HEK293 (cell line): ENCODE measurements around the gene HOATZ.

Source experiments
- CTCF ChIA-PET: fragments of 350-600 bp; formaldehyde crosslinking; extraction: SDS; loops from one replicate; lab custom pipeline; 2021; ENCODE audit warnings: antibody characterized with exemption; lab: Yijun Ruan, JAX
- POLR2A ChIA-PET: fragments of 300-600 bp; formaldehyde crosslinking; extraction: SDS; loops from one replicate; lab custom pipeline; 2020; ENCODE audit warnings: antibody characterized with exemption, inconsistent platforms; lab: Yijun Ruan, JAX
- H3K27ac ChIP-seq: fragments of 200-500 bp; sonication (Bioruptor generic); 2 replicates; pipeline ENCODE4 v1.5.1; 2014; ENCODE audit warnings: low read depth, low read length, control low read depth, inconsistent platforms; ENCODE audit errors: extremely low read depth
- H3K36me3 ChIP-seq, 2 experiments: fragments of 200-500 bp in 1 of 2; sonication (Bioruptor generic) in 1 of 2; 1 replicate in 1 of 2; 2 replicates in 1 of 2; pipeline ENCODE4 v1.5.1; 2014 to 2017; ENCODE audit warnings: inconsistent platforms in 2 of 2, low read length in 2 of 2; ENCODE audit not compliant: control insufficient read depth in 2 of 2, insufficient read depth in 1 of 2
- H3K4me1 ChIP-seq: fragments of 200-500 bp; sonication (Bioruptor generic); 2 replicates; pipeline ENCODE4 v1.5.1; 2014; ENCODE audit warnings: mild to moderate bottlenecking, low read length, inconsistent platforms; ENCODE audit not compliant: control insufficient read depth, insufficient read depth
- H3K4me3 ChIP-seq: 2 replicates; pipeline ENCODE4 v1.5.1; 2011; ENCODE audit warnings: low read depth, mild to moderate bottlenecking, control low read depth, low read length, moderate library complexity
- H3K9me3 ChIP-seq: fragments of 200-500 bp; sonication (Bioruptor generic); 2 replicates; pipeline ENCODE4 v1.5.1; 2014; ENCODE audit warnings: low read depth, low read length, inconsistent platforms; ENCODE audit not compliant: control insufficient read depth, insufficient read depth
- GLIS2 ChIP-seq: fragments of 450-650 bp; formaldehyde crosslinking; IDR thresholded peaks from 2 replicates; pipeline ENCODE4 v1.5.1; 2016; ENCODE audit warnings: missing biosample characterization, missing genetic modification characterization
- KLF10 ChIP-seq: fragments of 450-650 bp; IDR thresholded peaks from 2 replicates; pipeline ENCODE4 v1.5.1; 2018; ENCODE audit warnings: missing biosample characterization, mild to moderate bottlenecking, missing genetic modification characterization
- KLF7 ChIP-seq: fragments of 450-650 bp; formaldehyde crosslinking; IDR thresholded peaks from 2 replicates; pipeline ENCODE4 v1.5.1; 2016; ENCODE audit warnings: missing biosample characterization, missing genetic modification characterization, borderline replicate concordance
- MZF1 ChIP-seq: fragments of 450-650 bp; formaldehyde crosslinking; IDR thresholded peaks from 2 replicates; pipeline ENCODE4 v1.5.1; 2017; ENCODE audit warnings: missing biosample characterization, missing genetic modification characterization, borderline replicate concordance
- SP2 ChIP-seq: fragments of 450-650 bp; formaldehyde crosslinking; IDR thresholded peaks from 2 replicates; pipeline ENCODE4 v1.5.1; 2016; ENCODE audit warnings: missing biosample characterization, missing genetic modification characterization
- SP3 ChIP-seq: fragments of 450-650 bp; formaldehyde crosslinking; IDR thresholded peaks from 2 replicates; pipeline ENCODE4 v1.5.1; 2016; ENCODE audit warnings: missing biosample characterization, missing genetic modification characterization
- ZBTB11 ChIP-seq: fragments of 450-650 bp; formaldehyde crosslinking; conservative IDR thresholded peaks from 2 replicates; pipeline ENCODE4 v1.5.1; 2016; ENCODE audit warnings: low read depth, missing biosample characterization, missing genetic modification characterization
- ZBTB21 ChIP-seq: fragments of 450-650 bp; formaldehyde crosslinking; IDR thresholded peaks from 2 replicates; pipeline ENCODE4 v1.5.1; 2017; ENCODE audit warnings: missing biosample characterization, missing genetic modification characterization
- ZFP41 ChIP-seq: fragments of 450-650 bp; formaldehyde crosslinking; IDR thresholded peaks from 2 replicates; pipeline ENCODE4 v1.5.1; 2016; ENCODE audit warnings: missing biosample characterization, missing genetic modification characterization, borderline replicate concordance
- ZIC2 ChIP-seq: fragments of 450-650 bp; formaldehyde crosslinking; IDR thresholded peaks from 2 replicates; pipeline ENCODE4 v1.5.1; 2016; ENCODE audit warnings: missing biosample characterization, missing genetic modification characterization
- ZNF19 ChIP-seq: fragments of 450-650 bp; formaldehyde crosslinking; IDR thresholded peaks from 2 replicates; pipeline ENCODE4; 2016; ENCODE audit warnings: missing biosample characterization, missing genetic modification characterization, low read depth
- ZNF23 ChIP-seq: fragments of 450-650 bp; formaldehyde crosslinking; IDR thresholded peaks from 2 replicates; pipeline ENCODE4 v1.5.1; 2016; ENCODE audit warnings: missing biosample characterization, missing genetic modification characterization, borderline replicate concordance
- ZNF324 ChIP-seq: fragments of 450-650 bp; formaldehyde crosslinking; IDR thresholded peaks from 2 replicates; pipeline ENCODE4 v1.5.1; 2016; ENCODE audit warnings: missing biosample characterization, missing genetic modification characterization
- ZNF354C ChIP-seq: fragments of 450-650 bp; formaldehyde crosslinking; IDR thresholded peaks from 2 replicates; pipeline ENCODE4 v1.5.1; 2016; ENCODE audit warnings: missing biosample characterization, missing genetic modification characterization, low read depth, borderline replicate concordance
- ZNF394 ChIP-seq: fragments of 450-650 bp; formaldehyde crosslinking; IDR thresholded peaks from 2 replicates; pipeline ENCODE4 v1.5.1; 2016; ENCODE audit warnings: missing biosample characterization, missing genetic modification characterization, mild to moderate bottlenecking, moderate library complexity, borderline replicate concordance
- ZNF521 ChIP-seq: fragments of 450-650 bp; formaldehyde crosslinking; IDR thresholded peaks from 2 replicates; pipeline ENCODE4 v1.5.1; 2017; ENCODE audit warnings: missing biosample characterization, mild to moderate bottlenecking, missing genetic modification characterization
- ZNF621 ChIP-seq: fragments of 450-650 bp; formaldehyde crosslinking; IDR thresholded peaks from 2 replicates; pipeline ENCODE4 v1.5.1; 2017; ENCODE audit warnings: missing biosample characterization, missing genetic modification characterization
- ZNF629 ChIP-seq: fragments of 450-650 bp; formaldehyde crosslinking; IDR thresholded peaks from 2 replicates; pipeline ENCODE4 v1.5.1; 2017; ENCODE audit warnings: missing biosample characterization, missing genetic modification characterization
- ZNF776 ChIP-seq: fragments of 450-650 bp; formaldehyde crosslinking; IDR thresholded peaks from 2 replicates; pipeline ENCODE4 v1.5.0; 2017; ENCODE audit warnings: missing biosample characterization, missing genetic modification characterization, borderline replicate concordance
- ZNF785 ChIP-seq: fragments of 450-650 bp; formaldehyde crosslinking; IDR thresholded peaks from 2 replicates; pipeline ENCODE4 v1.5.1; 2016; ENCODE audit warnings: missing biosample characterization, missing genetic modification characterization
- ZNF843 ChIP-seq: fragments of 450-650 bp; formaldehyde crosslinking; IDR thresholded peaks from 2 replicates; pipeline ENCODE4 v1.5.1; 2016; ENCODE audit warnings: missing biosample characterization, missing genetic modification characterization
- TF ChIP-seq, protein P1 (sequence below): fragments of 450-650 bp; formaldehyde crosslinking; IDR thresholded peaks from 2 replicates; pipeline ENCODE4; 2016; ENCODE audit warnings: missing biosample characterization, missing genetic modification characterization

HOATZ gene

GRCh38 chr11:111524056-111524455 is 9.5 kb downstream of the HOATZ start:
- H3K36me3 ChIP-seq: no peaks in the 10 kb centered on the region
- H3K4me3 ChIP-seq: no peak overlapping the region
- TF ChIP-seq ZNF776 (tag by site-specific recombination) (no peak), ZNF23 (tag by site-specific recombination) (no peak), ZNF843 (tag by site-specific recombination) (no peak), ZFP41 (tag by site-specific recombination) (no peak), KLF10 (tag by site-specific recombination) (no peak), ZNF785 (tag by site-specific recombination) (no peak), ZNF19 (no peak), KLF7 (tag by site-specific recombination) (no peak), MZF1 (tag by site-specific recombination) (no peak), ZNF521 (tag by site-specific recombination) (no peak), SP3 (tag by site-specific recombination) (no peak), SP2 (tag by site-specific recombination) (no peak), GLIS2 (no peak)
- TF ChIP-seq, protein P1, sequence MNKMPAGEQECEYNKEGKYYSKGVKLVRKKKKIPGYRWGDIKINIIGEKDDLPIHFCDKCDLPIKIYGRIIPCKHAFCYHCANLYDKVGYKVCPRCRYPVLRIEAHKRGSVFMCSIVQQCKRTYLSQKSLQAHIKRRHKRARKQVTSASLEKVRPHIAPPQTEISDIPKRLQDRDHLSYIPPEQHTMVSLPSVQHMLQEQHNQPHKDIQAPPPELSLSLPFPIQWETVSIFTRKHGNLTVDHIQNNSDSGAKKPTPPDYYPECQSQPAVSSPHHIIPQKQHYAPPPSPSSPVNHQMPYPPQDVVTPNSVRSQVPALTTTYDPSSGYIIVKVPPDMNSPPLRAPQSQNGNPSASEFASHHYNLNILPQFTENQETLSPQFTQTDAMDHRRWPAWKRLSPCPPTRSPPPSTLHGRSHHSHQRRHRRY (tag by site-specific recombination): no peak
- no peaks in the 10 kb centered on the region for H3K9me3 ChIP-seq
- no peak overlapping the region for H3K27ac ChIP-seq
- ChIA-PET CTCF (interaction anchor here (0.6 kb wide), 1 partner anchor 95 kb away, joined by 3 read pairs; no protein-coding TSS in a partner anchor), POLR2A (no interaction called here)
- no peaks in the 10 kb centered on the region for H3K4me1 ChIP-seq

- no peaks in the 10 kb centered on the region for H3K4me1 ChIP-seq
- no peaks in the 10 kb centered on the region for H3K9me3 ChIP-seq
- H3K27ac ChIP-seq: no peak overlapping the region
- H3K4me3 ChIP-seq: no peak overlapping the region
- no peaks in the 10 kb centered on the region for H3K36me3 ChIP-seq
- CTCF ChIA-PET: interaction anchor here (1.1 kb wide), 1 partner anchor 12 kb away, joined by 3 read pairs; no protein-coding TSS in a partner anchor
- POLR2A ChIA-PET: no interaction called here
- TF ChIP-seq ZNF354C (no peak), ZNF621 (no peak)
Measured at GRCh38 chr11:111525456-111525855, 10.9 kb downstream of the HOATZ start.

DNA sequence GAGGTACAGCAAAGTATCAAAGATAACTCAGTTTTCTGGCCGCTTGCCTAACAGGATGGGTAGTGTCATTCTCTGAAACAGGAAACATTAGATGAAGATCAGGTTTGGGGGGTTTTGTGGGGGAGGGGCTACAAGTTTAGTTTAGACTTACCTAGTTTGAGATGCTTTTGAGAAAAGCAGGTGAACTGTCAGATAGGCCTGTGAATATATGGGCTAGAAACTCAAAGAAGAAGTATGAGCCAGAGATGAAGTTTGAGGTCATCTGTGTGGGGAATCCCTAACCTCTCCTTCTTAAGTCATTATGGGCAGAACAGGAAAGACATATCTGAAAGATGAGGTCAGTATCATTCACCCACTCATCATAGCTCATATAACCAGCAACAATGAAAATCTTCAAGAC is 11.9 kb downstream of the HOATZ start:
- H3K36me3 ChIP-seq: no peaks in the 10 kb centered on the region
- H3K9me3 ChIP-seq: no peaks in the 10 kb centered on the region
- no peak overlapping the region for H3K4me3 ChIP-seq
- H3K27ac ChIP-seq: no peak overlapping the region
- CTCF ChIA-PET: interaction anchor here (1.1 kb wide), 1 partner anchor 14 kb away, joined by 3 read pairs; no protein-coding TSS in a partner anchor
- peak; percentile 63 for TF ChIP-seq ZNF629 (tag by site-specific recombination)
- no peak for TF ChIP-seq ZNF324 (tag by site-specific recombination)
- TF ChIP-seq ZIC2 (tag by site-specific recombination): no peak
- peak; percentile 44; the same call in 1 of the 2 replicates for TF ChIP-seq ZBTB21 (tag by site-specific recombination)
- no peak for TF ChIP-seq ZBTB11
- no peak for TF ChIP-seq ZNF394 (tag by site-specific recombination)
- no peaks in the 10 kb centered on the region for H3K4me1 ChIP-seq
- POLR2A ChIA-PET: no interaction called here
